Liver (tissue), 9 donors: ENCODE results near the gene ZMYND10. TPM values are rescaled to one million over a fixed set of nuclear protein-coding genes. Genes with fewer than 3 reads are reported as not detected.

ENCODE experiments used
- DNase-seq: peaks from one replicate; pipeline ENCODE4 v3.0.0-alpha.2; 2017; ENCODE audit warnings: low spot score
- H3K27ac ChIP-seq, 2 donors: one replicate each; pipeline ENCODE4 v1.7.0; 2013; ENCODE audit warnings: inconsistent platforms in 2 of 2, low read length in 2 of 2, control low read depth in 1 of 2, low read depth in 1 of 2, mild to moderate bottlenecking in 1 of 2
- H3K27me3 ChIP-seq, 4 donors: one replicate each; pipeline versions ENCODE4 v1.6.1 to v1.7.0; 2013; ENCODE audit warnings: low read length in 3 of 4, inconsistent platforms in 1 of 4, mild to moderate bottlenecking in 1 of 4, moderate library complexity in 1 of 4; ENCODE audit not compliant: control insufficient read depth in 4 of 4, insufficient read depth in 4 of 4
- H3K36me3 ChIP-seq, 4 donors: one replicate each; pipeline versions ENCODE4 v1.6.1 to v1.7.0; 2013; ENCODE audit warnings: low read length in 3 of 4, mild to moderate bottlenecking in 3 of 4, low read depth in 1 of 4, moderate library complexity in 1 of 4; ENCODE audit not compliant: control insufficient read depth in 4 of 4, insufficient read depth in 3 of 4
- H3K4me1 ChIP-seq, 4 donors: one replicate each; pipeline versions ENCODE4 v1.6.1 to v1.7.0; 2013; ENCODE audit warnings: low read length in 3 of 4, mild to moderate bottlenecking in 3 of 4, moderate library complexity in 1 of 4; ENCODE audit not compliant: control insufficient read depth in 4 of 4, insufficient read depth in 4 of 4
- H3K4me3 ChIP-seq, 3 donors: one replicate each; pipeline versions ENCODE4 v1.6.1 to v1.7.0; 2013; ENCODE audit warnings: low read length in 3 of 3, control low read depth in 1 of 3, low read depth in 1 of 3, mild to moderate bottlenecking in 1 of 3
- H3K9ac ChIP-seq, 2 donors: one replicate each; pipeline ENCODE4 v1.7.0; 2013; ENCODE audit warnings: low read length in 2 of 2, mild to moderate bottlenecking in 2 of 2, moderate library complexity in 2 of 2, control low read depth in 1 of 2, low read depth in 1 of 2
- H3K9me3 ChIP-seq, 4 donors: one replicate each; pipeline versions ENCODE4 v1.6.1 to v1.7.0; 2013; ENCODE audit warnings: low read length in 3 of 4; ENCODE audit not compliant: control insufficient read depth in 4 of 4
- EGR1 ChIP-seq, 2 donors: IDR thresholded peaks; 2 replicates each; pipeline ENCODE4 v1.6.1; 2016 to 2018; ENCODE audit warnings: antibody characterized with exemption in 2 of 2, low read depth in 2 of 2
- FOXA1 ChIP-seq: IDR thresholded peaks from 2 replicates; pipeline ENCODE4 v1.6.1; 2016; ENCODE audit warnings: antibody characterized with exemption
- FOXA2 ChIP-seq: IDR thresholded peaks from 2 replicates; pipeline ENCODE4 v1.6.1; 2016; ENCODE audit warnings: antibody characterized with exemption
- GABPA ChIP-seq, 2 donors: IDR thresholded peaks in 1 of 2; conservative IDR thresholded peaks in 1 of 2; 2 replicates each; pipeline ENCODE4 v1.6.1; 2016; ENCODE audit warnings: antibody characterized with exemption in 2 of 2, mild to moderate bottlenecking in 1 of 2, moderate library complexity in 1 of 2
- HNF4A ChIP-seq, 2 donors: conservative IDR thresholded peaks; 2 replicates each; pipeline ENCODE4 v1.6.1; 2016; ENCODE audit warnings: antibody characterized with exemption in 2 of 2, mild to moderate bottlenecking in 2 of 2
- HNF4G ChIP-seq: IDR thresholded peaks from 2 replicates; pipeline ENCODE4 v1.6.1; 2016; ENCODE audit warnings: antibody characterized with exemption
- JUND ChIP-seq, 2 donors: IDR thresholded peaks; 2 replicates each; pipeline ENCODE4 v1.6.1; 2016; ENCODE audit warnings: antibody characterized with exemption in 2 of 2
- NR2F2 ChIP-seq: IDR thresholded peaks from 2 replicates; pipeline ENCODE4 v1.6.1; 2016; ENCODE audit warnings: antibody characterized with exemption
- RAD21 ChIP-seq, 2 donors: IDR thresholded peaks; 2 replicates each; pipeline ENCODE4 v1.6.1; 2016; ENCODE audit warnings: antibody characterized with exemption in 2 of 2, mild to moderate bottlenecking in 2 of 2
- RXRA ChIP-seq, 2 donors: IDR thresholded peaks; 2 replicates each; pipeline ENCODE4 v1.6.1; 2017 to 2018; ENCODE audit warnings: antibody characterized with exemption in 2 of 2, mild to moderate bottlenecking in 1 of 2
- SP1 ChIP-seq: IDR thresholded peaks from 2 replicates; pipeline ENCODE4 v1.6.1; 2018; ENCODE audit warnings: antibody characterized with exemption, mild to moderate bottlenecking
- TAF1 ChIP-seq: conservative IDR thresholded peaks from 2 replicates; pipeline ENCODE4 v1.6.1; 2016; ENCODE audit warnings: antibody characterized with exemption, mild to moderate bottlenecking
- YY1 ChIP-seq: IDR thresholded peaks from 2 replicates; pipeline ENCODE4 v1.6.1; 2016; ENCODE audit warnings: antibody characterized with exemption, mild to moderate bottlenecking
- WGBS: extraction: QIAGEN DNeasy Blood & Tissue Kit; methylation state at CpG from one replicate; pipeline ENCODE4 v1.1.7; 2013; 5-methylcytosine and 5-hydroxymethylcytosine counted together
- polyA plus RNA-seq, 2 donors: library from polyadenylated mRNA; stranded (reverse) in 1 of 2; unstranded in 1 of 2; fragments of 200-250 nt in 1 of 2; fragments of >200 nt in 1 of 2; fragmentation: Nextera tagmentation in 1 of 2; extraction: Ambion mirVana in 1 of 2; gene quantifications; one replicate each; pipeline versions ENCODE4 v1.2.1 to v1.2.3, GENCODE V29; 2013 to 2015
- total RNA-seq, 2 donors: library from RNA; depleted of rRNA; stranded (reverse); fragments of >200 nt; gene quantifications; one replicate each; pipeline ENCODE4 v1.2.3, GENCODE V29; 2014
- TF ChIP-seq, protein P1 (sequence below): IDR thresholded peaks from 2 replicates; pipeline ENCODE4 v1.6.1; 2016; ENCODE audit warnings: antibody characterized with exemption, mild to moderate bottlenecking
- TF ChIP-seq, protein P2 (sequence below): IDR thresholded peaks from 2 replicates; pipeline ENCODE4 v1.6.1; 2016; ENCODE audit warnings: antibody characterized with exemption
- TF ChIP-seq, protein P3 (sequence below): IDR thresholded peaks from 2 replicates; pipeline ENCODE4 v1.6.1; 2016; ENCODE audit warnings: antibody characterized with exemption
- TF ChIP-seq, protein P4 (sequence below): IDR thresholded peaks from 2 replicates; pipeline ENCODE4 v1.6.1; 2016; ENCODE audit warnings: antibody characterized with exemption
- TF ChIP-seq, protein P5 (sequence below): fragments of 150-350 bp; IDR thresholded peaks from 2 replicates; pipeline ENCODE4 v1.5.1; 2017; ENCODE audit warnings: improper control_type of control experiment, low read depth, low read length; ENCODE audit not compliant: missing input control
- donor health status: healthy.
- donor health status: healthy.
- donor health status: healthy.
- donor health status: healthy.
- donor health status: healthy.

The ZMYND10 gene
- total and polyA plus RNA-seq, 4 donors, result 0.09 to 0.75 (median 0.27) TPM

DNA sequence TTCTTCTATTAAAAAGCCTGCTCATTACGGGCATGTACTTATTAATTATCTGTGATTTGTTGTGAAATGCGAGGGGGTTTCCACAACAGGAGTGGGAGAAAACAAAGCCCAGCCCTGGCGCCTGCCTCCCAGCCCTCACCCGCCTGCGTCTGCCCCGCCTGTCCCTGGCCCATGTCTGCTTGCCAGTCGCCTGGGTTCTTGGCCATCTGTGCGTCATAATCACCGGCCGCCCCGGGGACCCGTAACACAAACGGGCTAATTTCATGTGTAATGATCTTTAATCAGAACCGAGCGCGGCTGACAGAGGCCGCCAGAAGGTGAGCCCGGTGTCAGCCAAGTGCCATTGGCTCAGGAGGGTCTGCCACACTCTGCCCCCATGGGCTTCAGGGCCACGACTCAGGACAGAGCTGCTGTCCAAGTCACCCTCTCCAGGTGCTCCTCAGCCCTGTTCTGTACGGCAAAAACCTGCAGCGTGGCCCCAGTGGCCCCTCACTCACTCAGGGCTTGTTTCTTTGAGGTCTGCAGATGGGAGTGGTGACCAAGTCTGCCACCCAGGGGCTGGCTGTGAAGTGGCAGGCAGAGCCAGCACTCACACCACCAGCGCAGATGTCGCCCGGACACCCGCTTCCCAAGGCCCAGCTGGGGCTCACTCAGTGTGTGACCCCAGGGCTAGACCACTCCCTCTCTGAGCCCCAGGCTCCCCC, 42.6 kb upstream of the ZMYND10 start:
- Histone ChIP-seq H3K36me3 (no peaks in the 10 kb centered on the region), H3K9me3 (no peaks in the 10 kb centered on the region), H3K9ac (no peak overlapping the region), H3K27me3 (no peaks in the 10 kb centered on the region), H3K4me3 (no peak overlapping the region), H3K4me1 (peaks cover 0 to 7% (median 2%) of the 10 kb centered on the region in 4 donors), H3K27ac (no peak overlapping the region)
- DNase-seq, result no peak
- TF ChIP-seq, protein P1, sequence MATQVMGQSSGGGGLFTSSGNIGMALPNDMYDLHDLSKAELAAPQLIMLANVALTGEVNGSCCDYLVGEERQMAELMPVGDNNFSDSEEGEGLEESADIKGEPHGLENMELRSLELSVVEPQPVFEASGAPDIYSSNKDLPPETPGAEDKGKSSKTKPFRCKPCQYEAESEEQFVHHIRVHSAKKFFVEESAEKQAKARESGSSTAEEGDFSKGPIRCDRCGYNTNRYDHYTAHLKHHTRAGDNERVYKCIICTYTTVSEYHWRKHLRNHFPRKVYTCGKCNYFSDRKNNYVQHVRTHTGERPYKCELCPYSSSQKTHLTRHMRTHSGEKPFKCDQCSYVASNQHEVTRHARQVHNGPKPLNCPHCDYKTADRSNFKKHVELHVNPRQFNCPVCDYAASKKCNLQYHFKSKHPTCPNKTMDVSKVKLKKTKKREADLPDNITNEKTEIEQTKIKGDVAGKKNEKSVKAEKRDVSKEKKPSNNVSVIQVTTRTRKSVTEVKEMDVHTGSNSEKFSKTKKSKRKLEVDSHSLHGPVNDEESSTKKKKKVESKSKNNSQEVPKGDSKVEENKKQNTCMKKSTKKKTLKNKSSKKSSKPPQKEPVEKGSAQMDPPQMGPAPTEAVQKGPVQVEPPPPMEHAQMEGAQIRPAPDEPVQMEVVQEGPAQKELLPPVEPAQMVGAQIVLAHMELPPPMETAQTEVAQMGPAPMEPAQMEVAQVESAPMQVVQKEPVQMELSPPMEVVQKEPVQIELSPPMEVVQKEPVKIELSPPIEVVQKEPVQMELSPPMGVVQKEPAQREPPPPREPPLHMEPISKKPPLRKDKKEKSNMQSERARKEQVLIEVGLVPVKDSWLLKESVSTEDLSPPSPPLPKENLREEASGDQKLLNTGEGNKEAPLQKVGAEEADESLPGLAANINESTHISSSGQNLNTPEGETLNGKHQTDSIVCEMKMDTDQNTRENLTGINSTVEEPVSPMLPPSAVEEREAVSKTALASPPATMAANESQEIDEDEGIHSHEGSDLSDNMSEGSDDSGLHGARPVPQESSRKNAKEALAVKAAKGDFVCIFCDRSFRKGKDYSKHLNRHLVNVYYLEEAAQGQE, result no peak
- 85% methylated on average over 25 of the region's 25 CpGs for WGBS

DNA sequence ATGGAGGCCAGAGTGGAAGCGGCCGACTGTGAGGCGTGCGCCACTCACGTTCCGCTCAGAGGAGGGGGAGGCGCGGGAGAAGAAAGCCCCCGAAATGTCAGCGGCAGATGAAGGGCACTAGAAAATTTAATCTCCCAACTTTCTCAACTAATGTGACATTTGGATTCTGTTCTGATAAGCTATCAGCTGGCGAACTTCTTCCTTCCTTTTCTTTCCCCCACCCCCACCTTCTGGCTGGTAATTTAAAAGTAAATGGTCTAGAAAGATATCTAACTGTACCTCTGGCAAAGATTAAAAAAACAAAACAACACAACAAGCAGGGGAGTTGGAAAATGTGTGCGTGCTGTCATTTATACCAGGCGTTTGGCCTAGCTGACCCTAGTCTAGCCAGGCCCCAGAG, 40.2 kb upstream of the ZMYND10 start:
- H3K4me1 ChIP-seq, result peaks cover 0 to 1% (median under 1%) of the 10 kb centered on the region in 4 donors
- 82% methylated on average over 13 of the region's 13 CpGs for WGBS
- H3K27me3 ChIP-seq, result no peaks in the 10 kb centered on the region
- no peak overlapping the region for H3K27ac ChIP-seq
- H3K4me3 ChIP-seq, result no peak overlapping the region
- TF ChIP-seq HNF4G, result no peak
- no peak for TF ChIP-seq RXRA (IDR thresholded peaks at IDR 0.05)
- no peak for TF ChIP-seq SP1
- no peak for TF ChIP-seq RAD21 (IDR thresholded peaks at IDR 0.05)
- TF ChIP-seq, protein P2, sequence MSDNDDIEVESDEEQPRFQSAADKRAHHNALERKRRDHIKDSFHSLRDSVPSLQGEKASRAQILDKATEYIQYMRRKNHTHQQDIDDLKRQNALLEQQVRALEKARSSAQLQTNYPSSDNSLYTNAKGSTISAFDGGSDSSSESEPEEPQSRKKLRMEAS, result no peak
- no peak for TF ChIP-seq FOXA1
- TF ChIP-seq, protein P3, sequence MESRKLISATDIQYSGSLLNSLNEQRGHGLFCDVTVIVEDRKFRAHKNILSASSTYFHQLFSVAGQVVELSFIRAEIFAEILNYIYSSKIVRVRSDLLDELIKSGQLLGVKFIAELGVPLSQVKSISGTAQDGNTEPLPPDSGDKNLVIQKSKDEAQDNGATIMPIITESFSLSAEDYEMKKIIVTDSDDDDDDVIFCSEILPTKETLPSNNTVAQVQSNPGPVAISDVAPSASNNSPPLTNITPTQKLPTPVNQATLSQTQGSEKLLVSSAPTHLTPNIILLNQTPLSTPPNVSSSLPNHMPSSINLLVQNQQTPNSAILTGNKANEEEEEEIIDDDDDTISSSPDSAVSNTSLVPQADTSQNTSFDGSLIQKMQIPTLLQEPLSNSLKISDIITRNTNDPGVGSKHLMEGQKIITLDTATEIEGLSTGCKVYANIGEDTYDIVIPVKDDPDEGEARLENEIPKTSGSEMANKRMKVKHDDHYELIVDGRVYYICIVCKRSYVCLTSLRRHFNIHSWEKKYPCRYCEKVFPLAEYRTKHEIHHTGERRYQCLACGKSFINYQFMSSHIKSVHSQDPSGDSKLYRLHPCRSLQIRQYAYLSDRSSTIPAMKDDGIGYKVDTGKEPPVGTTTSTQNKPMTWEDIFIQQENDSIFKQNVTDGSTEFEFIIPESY, result no peak
- TF ChIP-seq FOXA2, result no peak
- no peak for TF ChIP-seq YY1
- TF ChIP-seq GABPA (IDR thresholded peaks at IDR 0.05 in 1 of 2, conservative IDR thresholded peaks at IDR 0.05 in 1 of 2), result no peak
- TF ChIP-seq, protein P4, sequence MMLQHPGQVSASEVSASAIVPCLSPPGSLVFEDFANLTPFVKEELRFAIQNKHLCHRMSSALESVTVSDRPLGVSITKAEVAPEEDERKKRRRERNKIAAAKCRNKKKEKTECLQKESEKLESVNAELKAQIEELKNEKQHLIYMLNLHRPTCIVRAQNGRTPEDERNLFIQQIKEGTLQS, result no peak
- no peak for TF ChIP-seq TAF1
- TF ChIP-seq, protein P1, result no peak
- no peak for TF ChIP-seq HNF4A (conservative IDR thresholded peaks at IDR 0.05)
- no peak for TF ChIP-seq EGR1 (IDR thresholded peaks at IDR 0.05; ENCODE audit: low read depth in 2 of 2)
- TF ChIP-seq, protein P5, sequence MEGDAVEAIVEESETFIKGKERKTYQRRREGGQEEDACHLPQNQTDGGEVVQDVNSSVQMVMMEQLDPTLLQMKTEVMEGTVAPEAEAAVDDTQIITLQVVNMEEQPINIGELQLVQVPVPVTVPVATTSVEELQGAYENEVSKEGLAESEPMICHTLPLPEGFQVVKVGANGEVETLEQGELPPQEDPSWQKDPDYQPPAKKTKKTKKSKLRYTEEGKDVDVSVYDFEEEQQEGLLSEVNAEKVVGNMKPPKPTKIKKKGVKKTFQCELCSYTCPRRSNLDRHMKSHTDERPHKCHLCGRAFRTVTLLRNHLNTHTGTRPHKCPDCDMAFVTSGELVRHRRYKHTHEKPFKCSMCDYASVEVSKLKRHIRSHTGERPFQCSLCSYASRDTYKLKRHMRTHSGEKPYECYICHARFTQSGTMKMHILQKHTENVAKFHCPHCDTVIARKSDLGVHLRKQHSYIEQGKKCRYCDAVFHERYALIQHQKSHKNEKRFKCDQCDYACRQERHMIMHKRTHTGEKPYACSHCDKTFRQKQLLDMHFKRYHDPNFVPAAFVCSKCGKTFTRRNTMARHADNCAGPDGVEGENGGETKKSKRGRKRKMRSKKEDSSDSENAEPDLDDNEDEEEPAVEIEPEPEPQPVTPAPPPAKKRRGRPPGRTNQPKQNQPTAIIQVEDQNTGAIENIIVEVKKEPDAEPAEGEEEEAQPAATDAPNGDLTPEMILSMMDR, result no peak
- TF ChIP-seq NR2F2, result no peak
- no peak for TF ChIP-seq JUND (IDR thresholded peaks at IDR 0.05)
- H3K9me3 ChIP-seq, result no peaks in the 10 kb centered on the region
- no peak overlapping the region for H3K9ac ChIP-seq
- no peak for DNase-seq
- no peaks in the 10 kb centered on the region for H3K36me3 ChIP-seq
